Central memory CD4-positive, alpha-beta T cell (primary cell): Measurements from ENCODE around the gene ATRN.

Experiments used
- DNase-seq: peaks from one replicate; pipeline ENCODE4 v3.0.0; 2022

ATRN gene

DNA sequence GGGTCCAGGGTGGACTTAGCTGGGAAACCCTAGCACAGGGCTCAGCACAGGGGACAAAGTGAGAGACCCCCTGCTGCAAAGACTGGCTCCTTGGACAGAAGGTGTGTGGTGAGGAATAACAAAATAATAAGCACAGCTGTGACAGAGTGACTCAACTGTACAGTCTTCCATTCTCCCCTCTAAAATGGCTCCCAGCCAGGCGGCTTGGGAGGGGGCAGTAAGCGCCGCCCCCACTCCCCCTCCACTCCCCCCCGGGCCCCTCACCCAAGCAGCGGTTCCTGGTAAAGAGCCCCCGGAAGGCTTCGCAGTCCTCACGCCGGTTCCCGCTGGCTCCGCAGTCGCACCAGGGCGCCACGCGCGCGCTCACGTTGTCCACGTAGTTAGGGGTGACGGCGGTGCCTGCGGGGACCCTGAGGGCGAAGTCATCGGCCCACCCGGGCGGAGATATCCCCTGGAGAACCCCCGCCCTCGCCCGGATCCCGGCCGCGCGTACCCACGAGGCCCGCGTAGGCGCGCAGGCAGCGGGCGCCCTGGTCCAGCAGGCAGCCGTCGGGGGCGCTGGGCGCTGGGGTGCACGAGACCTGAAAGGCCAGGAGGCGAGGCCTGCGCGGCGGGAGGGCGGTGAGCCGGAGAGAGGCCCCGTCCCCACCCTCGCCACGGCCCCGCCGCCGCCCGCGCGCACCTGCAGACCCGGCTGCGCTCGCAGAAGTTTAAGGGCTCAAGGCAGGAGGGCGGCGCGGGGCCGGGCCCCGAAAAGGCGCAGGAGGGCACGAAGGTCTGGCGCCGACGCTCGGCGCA, 189.6 kb downstream of the ATRN start:
- DNase-seq = no peak

DNA sequence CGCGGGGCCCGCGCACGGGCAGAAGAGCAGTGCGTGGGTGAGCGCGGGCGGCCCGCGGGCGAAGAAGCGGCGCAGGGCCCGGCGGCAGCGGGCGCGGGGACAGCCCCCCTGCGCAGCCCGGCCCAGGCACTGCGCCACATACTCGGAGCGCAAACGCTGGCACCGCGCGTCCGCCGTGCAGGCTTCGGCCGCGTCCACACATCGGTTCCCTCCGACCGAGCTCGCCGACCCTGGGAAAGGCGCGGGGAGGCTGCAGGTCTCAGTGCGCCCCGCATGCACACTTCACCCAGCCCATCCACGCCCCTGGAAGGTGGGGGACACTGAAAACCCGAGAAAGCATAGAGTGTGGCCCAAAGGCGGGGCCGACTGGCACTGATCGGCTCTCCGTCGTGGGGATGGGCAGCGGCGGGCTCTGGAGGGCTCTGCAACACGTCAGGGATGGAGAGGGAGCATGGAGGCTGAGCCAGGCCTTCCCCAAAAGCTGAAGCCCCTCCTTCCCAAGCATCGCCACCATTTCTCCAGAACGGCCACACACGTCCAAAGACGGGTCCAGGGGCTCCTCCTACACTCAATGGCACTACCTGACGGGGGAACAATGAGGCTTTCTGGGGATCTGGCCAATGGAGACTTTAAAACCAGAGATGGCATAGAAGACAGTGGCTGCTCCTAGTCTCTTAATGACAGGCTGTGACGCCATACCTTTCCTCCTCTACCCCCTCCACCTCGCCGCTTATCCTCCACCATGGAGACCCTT, 190.4 kb downstream of the ATRN start:
- no peak for DNase-seq

DNA sequence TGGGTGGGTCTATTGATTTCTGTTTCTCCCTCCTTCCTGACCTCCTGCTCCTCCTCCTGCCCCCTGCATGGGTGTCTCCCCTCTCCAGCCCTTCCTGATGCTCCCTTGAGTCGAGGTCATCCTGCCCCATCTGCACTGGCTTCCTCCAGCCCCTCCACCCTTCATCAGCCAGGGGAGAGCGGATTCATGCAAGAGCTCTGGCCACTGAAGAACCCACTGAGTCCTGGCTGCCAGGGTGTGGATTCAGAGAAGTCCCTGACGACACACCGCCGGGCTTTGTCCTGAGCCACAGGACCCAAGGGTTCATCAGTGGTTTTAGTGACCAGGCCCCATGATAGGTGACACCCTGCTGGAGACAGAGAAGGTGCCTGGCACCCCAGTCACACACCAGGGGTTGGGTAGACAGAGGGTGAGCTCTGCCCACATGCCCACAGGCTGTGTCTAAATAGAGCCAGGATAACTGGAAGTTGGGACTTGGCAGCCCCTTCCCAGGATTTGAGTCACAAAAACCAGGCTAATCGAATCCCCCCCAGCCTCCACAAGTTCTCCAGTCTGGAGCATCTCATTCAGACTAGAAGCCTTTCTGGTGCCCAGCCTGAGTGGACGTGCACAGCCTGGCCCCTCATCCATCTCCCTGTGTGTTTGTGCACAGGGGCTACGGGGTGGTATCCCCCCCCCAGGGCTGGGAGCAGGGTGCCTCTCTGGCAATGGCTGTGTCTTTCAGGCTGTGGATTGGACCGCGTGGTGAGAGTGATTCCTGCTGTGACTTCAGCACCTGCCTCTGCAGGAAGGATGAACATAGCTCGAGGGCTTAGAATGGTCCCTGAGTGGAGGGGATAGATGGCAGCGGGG, 191.2 kb downstream of the ATRN start:
- DNase-seq = no peak

DNA sequence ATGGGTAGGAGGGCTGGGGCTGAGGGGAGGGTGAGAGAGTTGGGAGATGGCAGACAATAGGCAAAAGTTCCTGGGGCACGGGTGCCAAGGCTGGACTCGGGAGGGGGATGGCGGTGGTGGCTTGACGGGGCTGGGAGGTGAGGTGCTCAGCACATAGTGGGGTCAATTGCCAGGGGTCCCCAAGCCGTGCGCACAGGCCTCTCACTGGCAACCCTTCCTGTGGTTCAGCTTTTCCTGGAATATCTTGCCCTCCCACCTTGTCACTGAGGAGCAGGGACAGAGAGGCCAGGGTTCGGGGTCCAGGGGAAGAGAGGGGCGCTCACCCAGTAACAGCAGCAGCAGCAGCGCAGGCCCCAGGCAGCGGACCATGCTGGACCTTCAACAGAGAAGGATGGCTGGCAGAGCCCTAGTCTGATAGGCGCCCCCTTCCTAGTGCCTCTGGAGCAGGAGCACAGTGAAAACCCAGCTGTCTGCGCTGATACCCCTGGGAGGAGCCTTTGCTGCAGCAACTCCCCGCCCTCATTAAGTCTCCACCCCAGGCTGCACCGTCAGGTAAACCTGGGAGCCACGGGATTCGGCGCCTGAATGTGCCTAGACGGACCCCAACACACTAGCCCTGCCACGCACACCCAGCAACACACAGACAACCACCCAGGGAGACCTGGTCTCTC, 192.3 kb downstream of the ATRN start, which contains the start of gene GFRA4:
GFRA4 (minus strand) TSS at position 369 of the 671 bp plus-strand sequence; CDS start at position 369, 0 bp downstream.
- DNase-seq = no peak

DNA sequence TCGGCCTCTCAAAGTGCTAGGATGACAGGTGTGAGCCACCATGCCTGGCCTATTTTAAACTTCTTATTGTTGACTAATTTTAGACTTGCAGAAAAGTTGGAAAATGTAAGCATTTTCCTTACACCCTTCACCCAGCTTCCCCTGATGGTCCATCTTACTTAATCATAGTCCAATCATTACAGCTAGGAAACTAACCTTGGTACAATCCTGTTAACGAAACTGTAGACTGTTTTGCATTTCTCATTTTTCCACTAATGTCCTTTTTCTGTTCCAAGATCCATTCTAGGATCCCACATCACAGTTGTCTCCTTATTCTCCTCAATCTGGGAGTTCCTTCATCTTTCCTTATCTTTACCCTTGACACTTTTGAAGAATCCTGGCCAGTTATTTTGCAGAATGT, 193.0 kb downstream of the ATRN start:
- DNase-seq = no peak

DNA sequence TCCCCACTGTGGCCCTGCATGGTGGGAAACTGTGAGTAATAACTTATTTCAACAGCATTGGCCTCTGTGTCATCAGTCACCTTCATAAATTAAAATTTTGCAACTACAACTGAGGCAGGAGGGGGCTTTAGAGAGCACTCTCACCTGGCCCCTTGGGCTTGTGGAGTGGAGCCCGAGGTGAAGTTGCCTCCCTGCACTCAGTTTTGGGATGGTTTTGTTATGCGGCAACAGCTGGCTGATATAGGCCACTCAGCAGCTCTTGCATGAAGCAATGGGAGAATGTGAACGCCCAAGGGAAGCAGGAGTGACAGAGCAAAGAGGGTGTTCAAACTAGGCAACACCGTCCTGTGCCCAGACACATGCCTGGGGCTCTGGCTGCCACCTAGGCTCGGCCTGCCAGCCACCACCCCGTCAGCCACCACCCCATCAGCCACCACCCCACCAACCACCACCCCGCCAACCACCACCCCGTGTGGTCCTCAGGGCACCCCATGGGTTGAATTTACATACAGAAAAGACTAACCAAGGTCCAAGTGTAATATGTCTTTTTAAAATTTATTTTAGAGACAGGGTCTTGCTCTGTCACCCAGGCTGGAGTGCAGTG, 196.7 kb downstream of the ATRN start:
- no peak for DNase-seq

DNA sequence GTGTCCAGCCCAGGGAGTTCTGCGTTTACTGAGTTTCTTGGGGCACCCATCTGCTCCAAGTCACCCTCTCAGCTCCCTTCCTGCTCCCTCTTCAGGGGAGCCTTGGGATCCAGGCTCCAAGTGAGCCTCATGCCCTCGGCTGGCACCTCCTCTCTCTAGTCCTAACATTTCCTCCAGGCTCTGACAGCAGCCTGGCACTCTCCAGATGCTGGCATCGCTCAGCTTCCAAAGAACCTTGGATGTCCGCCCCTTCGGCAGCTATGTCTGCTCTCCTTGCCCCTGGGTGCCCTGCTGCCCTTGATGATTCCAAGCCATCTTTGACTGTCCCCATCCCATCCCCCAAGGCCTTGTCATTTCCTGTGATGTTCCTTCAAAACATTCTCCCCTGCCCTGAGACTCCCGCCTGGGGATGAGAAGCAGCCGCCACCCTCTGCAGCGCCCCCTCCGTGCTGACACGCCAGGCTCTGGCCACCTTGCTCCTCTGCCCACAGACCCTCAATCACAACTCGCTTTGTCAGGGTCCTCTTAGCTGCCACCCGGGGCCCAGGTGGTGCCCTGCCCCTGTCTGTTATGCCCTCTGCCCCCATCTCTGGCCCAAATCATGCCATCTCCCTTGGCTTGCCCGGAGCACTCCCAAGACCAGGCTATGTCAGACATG, 199.0 kb downstream of the ATRN start:
- DNase-seq = no peak

DNA sequence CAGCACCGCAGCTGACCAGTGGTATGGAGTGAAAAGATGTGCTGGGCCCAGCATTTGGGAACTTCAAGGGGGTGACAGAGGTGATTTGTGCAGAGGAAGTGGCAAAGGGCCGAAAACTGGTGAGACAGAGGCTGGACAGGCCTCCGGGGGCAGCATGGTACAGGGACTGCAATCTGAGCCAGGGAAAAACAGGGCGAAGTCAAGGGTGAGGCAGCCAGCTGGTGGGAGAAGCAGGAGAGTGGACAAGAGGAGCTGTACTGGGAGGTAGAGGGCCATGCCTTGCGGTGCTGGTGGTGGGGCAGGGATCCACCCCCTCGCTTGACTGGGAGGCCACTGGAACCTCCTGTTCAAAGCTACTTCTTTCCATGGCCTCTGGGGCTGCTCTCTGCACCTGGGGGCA, 199.7 kb downstream of the ATRN start:
- DNase-seq = no peak

DNA sequence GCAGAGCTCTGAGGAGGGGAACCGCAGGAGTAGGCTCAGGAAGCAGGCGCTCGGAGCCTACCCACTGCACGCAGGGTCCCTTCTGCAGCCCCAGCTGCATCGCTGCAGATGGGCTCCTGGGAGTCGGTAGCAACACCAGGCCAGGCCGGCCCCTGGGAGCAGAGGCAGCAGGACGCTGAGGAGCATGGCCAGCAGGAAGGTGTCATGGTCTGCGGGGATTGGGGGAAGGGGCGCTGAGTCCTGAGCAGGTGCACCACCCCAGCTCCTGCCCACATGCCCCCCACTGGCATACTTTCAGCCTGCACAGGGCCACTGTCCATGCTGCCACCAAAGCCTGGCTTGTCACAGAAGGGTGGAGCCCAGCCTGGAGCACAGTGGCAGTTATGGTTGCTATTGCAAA, 200.1 kb downstream of the ATRN start:
- DNase-seq = no peak

DNA sequence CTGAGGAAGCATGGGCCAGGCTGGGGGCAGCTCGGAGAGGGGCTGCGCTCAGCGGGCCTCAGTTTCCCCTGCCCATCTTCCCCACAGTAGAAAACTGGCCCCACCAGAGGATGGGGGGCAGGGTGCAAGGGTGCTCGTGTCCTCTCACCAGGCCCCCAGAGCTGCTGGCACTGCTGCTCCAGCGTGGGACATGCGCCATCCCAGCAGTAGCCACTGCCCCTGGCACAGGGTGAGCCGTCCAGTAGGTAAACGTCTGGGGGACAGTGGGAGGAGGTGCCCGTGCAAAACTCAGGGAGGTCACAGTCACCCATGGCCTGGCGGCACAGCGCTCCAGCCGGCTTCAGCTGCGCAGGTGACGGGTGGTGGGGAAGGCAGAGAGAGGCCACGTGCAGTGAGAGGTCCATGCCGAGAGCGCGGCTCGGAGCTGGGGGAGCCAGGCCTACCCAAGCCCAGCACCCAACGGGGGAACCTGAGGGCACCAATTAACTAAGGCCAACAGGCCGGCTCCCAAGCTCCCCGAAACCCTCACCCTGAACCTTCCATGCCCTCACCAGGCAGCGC, 201.2 kb downstream of the ATRN start:
- DNase-seq = no peak

DNA sequence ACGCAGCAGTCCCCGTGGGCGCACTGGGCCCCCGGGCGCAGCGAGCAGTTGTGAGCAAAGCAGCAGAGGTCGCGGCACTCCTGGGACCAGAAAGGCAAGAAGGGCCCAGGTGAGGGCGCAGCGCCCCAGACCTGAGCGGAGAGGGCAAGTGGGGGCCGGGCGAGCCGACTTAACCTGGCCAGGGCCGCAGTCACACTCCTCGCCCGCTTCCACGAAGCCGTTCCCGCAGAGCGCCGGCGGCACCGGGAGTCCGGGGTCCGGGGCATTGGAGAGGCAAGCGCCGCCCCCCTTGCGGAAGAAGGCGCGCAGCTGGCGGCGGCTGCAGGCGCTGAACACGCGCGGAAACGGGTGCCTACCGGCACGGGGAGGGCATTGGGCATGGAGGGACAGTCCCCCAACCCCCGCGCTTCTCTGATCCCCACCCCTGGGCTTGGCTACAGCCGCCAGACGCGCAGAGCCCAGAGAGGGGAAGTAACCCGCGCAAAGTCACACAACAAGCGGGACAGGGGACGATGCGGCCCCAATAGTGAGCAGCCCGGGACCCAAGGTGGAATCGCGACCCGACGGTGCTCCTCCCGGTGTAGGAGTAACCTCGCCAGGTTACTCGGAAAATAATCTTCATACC, 201.8 kb downstream of the ATRN start:
- no peak for DNase-seq

DNA sequence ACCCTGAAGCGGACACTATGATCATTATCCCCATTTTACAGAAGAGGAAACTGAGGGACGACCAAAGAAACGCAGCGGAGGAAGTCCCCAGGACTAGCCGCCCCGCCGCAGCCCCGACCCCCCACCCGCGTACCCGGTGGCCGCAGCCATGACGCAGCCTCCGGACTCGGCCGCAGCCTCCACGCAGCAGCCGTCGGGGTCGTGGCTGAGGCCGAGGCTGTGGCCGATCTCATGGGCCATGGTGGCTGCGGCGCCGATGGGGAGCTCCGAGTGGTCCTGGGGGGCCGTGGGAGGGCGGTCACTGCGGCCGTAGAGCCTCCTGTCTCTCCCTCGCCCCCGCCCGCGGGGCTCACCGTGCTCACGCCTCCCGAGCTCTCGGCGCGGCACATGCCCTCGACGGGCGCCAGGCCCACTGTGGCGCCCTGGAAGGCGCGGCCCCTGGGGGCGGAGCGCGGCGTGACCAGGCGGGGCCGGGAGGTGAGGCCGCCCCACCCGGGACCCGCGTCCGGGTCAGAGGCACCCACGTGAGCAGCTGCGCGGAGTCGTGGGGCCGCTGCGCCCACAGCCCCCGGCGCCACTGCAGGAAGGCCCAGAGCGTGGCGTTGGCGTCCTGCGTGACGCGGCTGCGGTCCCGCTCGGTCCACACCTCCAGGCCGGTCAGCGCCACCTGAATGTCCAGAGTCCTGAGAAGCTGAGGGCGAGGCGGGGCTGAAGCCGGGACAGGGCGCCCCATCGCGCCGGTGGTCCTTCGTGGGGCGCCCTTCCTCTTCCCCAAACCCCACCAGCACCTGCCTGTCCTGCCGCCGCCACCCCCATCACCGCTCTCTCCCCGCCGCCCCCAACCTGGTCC, 202.6 kb downstream of the ATRN start:
- DNase-seq = no peak

DNA sequence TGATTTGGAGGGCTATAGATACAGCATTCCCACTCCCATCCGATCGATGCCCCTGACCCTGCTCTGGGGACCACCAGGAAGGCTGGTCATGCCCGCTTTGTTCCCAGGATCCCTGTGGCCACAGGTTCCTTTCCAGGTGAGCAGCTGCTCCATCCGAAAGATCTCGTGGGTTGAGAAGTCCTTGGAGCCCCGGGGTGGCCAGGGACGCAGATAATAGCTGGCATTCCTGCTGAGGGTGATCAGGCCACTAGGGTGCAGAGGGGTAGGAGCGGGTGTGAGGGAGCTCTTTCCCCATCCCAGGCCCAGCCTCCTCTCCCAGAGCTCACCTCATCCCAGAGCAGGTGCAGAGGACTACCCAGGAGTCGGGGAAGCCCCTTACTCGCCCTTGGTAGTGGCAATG, 203.6 kb downstream of the ATRN start:
- no peak for DNase-seq

DNA sequence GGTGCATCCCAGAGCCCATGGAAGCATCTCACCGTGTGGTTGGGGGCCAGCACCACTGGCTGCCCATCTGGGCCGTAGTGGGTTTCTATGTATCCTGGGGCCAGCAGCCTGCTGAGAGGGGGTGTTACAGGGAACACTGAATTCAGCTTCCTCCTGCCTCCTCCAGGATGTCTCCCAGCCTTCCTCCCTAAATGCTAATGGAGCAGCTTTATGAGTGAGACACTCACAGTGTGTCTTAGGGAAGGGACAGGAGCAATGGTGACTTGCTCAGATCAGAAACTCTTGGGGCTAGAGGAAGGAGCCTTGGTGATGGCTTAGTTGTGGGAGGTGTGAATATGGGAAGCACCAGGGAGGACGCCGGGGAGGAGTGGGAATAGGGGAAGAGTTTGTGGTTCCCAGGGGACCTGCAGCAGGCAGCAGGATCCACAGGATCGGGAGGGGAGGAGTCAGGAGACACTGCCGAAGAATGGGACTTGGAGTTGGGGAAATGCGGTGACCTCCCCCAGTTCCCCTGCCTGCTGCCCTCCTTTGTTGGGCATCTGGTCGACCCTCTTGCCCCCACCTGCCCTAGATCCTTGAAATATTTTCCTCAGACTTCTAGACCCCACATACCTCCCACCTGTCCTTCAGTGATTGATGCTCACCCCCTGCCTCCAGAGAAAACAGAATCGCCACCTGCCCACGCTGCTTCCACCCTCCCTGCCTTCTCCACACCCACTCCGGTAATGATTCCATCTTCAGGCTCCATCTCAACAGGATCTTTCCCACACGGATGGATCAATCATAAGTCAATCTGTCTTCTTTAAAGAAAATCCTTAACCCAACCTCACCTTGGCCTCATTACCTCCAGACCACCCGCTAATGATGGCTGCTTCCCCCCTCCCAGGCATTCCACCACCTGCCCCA, 204.4 kb downstream of the ATRN start:
- no peak for DNase-seq

DNA sequence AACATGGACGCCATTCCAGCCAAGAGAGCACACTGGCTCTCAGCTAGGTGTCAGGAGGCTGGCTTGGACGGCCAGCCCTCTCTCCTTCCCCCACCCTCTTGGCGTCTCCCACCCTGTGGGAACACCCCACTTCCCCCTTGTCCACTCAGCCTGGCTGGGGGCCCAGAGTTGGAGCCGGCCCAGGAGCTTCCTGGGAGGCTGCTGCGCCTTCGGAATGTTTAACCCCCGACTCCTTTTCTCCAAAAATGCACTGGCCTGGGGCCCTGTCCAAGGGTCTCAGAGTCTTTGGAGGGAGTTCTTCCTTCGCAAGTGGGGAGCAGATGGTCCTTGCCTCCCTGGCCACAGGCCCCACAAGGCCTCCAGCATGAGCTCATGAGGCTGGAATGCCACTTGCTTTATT, 206.9 kb downstream of the ATRN start:
- DNase-seq = no peak

DNA sequence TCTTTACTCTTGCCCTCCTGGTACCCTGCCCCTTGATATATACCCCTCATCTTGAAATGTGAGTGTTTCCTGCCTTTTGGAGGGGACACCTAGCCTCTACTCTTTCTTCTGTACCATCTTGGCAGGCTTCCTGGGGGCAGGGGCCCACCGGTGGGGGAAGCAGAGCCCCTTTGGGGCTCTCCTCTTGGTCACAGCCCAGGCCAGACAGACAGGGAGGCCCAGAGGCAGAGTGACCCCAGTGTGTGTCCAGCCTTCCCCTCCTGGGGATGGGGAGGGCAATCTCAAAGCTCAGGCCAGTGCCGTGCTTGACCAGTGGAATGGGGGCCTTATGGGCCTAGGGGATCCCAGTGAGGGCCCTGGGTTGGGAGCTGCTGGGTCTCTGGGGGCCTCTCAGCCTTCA, 207.4 kb downstream of the ATRN start:
- no peak for DNase-seq

DNA sequence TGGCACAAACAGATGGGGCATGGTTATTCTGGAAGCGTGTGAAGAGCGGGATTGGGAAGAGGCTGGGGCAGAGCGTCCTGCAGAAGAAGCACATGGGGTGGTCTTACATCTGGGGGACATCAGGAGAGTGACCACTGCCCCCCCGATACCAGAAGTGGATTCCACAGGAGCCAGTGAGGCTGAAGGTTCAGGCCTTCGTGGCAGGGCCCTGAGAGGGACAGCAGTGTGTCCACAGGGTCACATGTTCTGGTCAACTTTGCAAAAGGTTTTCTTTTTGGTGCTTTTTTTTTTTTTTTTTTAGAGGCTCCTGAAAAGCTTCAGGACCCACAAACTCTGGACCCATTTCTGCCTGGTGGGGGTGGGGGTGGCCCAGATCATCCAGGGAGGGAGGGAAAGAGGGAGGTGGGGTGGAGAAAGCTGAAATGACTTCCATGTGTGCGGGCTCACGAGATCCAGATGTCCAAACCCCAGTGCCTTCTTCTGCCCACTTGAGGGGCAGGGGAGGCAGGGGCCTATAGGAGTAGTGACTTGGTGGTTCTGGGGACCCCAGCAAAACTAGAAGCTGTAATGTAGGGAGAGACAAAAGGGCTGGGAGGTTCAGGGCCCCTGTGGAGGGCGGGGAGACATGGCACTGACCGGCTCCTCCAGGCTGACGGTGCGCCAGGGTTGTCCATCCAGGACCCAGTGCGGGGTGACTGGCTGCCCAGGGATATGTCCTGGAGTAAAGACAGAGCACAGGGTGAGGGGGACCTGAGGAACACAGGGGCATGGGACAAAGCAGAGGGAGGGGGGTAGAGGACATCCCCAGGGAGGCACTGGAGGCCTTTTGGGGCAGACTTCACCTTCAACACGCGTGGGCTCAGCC, 208.3 kb downstream of the ATRN start:
- DNase-seq = no peak
